Neural progenitor cell (in vitro differentiated cells): Measurements from ENCODE around the gene CBY1. TPM values are rescaled to one million over a fixed set of nuclear protein-coding genes. Genes with fewer than 3 reads are reported as not detected.

Source experiments
- DNase-seq: peaks from one replicate; pipeline ENCODE4 v3.0.0-alpha.2; 2016; ENCODE audit warnings: low spot score
- H2AFZ ChIP-seq: fragments of 200-600 bp; sonication (generic); replicated peaks from 2 replicates; pipeline ENCODE4 v1.6.1; 2016; ENCODE audit warnings: antibody characterized with exemption
- H3F3A ChIP-seq: fragments of 200-600 bp; sonication (generic); 2 replicates; pipeline ENCODE4 v1.6.1; 2016; ENCODE audit warnings: antibody characterized with exemption, low read depth
- H3K27ac ChIP-seq: fragments of 200-600 bp; sonication (generic); 2 replicates; pipeline ENCODE4 v1.5.1; 2016; ENCODE audit warnings: mild to moderate bottlenecking
- H3K27me3 ChIP-seq: fragments of 200-600 bp; sonication (generic); 2 replicates; pipeline ENCODE4 v1.6.1; 2016; ENCODE audit warnings: mild to moderate bottlenecking, moderate library complexity
- H3K36me3 ChIP-seq: fragments of 200-600 bp; sonication (generic); 2 replicates; pipeline ENCODE4 v1.5.1; 2016
- H3K4me1 ChIP-seq: fragments of 200-600 bp; sonication (generic); 2 replicates; pipeline ENCODE4 v1.6.1; 2016; ENCODE audit warnings: mixed run types
- H3K4me2 ChIP-seq: fragments of 200-600 bp; sonication (generic); 2 replicates; pipeline ENCODE4 v1.6.1; 2016
- H3K4me3 ChIP-seq: fragments of 200-600 bp; sonication (generic); 2 replicates; pipeline ENCODE4 v1.5.1; 2016
- H3K79me2 ChIP-seq: fragments of 200-600 bp; sonication (generic); 2 replicates; pipeline ENCODE4 v1.6.1; 2016; ENCODE audit warnings: low read depth
- H3K9ac ChIP-seq: fragments of 200-600 bp; sonication (generic); 2 replicates; pipeline ENCODE4 v1.6.1; 2016
- H3K9me3 ChIP-seq: fragments of 200-600 bp; sonication (generic); 2 replicates; pipeline ENCODE4 v1.5.1; 2016; ENCODE audit warnings: low read depth
- H4K20me1 ChIP-seq: fragments of 200-600 bp; sonication (generic); 2 replicates; pipeline ENCODE4 v1.6.1; 2016; ENCODE audit warnings: low read depth
- H3K27ac Mint-ChIP-seq: 3 replicates; pipeline ENCODE4 v1.8.0; 2021; ENCODE audit warnings: mixed read lengths
- H3K27me3 Mint-ChIP-seq: 2 replicates; pipeline ENCODE4 v1.8.0; 2022; ENCODE audit warnings: low read depth, mild to moderate bottlenecking, inconsistent platforms, moderate library complexity, mixed read lengths; ENCODE audit not compliant: insufficient read depth
- H3K36me3 Mint-ChIP-seq: 3 replicates; pipeline ENCODE4 v1.8.0; 2021; ENCODE audit warnings: mixed read lengths
- H3K4me1 Mint-ChIP-seq: 3 replicates; pipeline ENCODE4 v1.8.0; 2021; ENCODE audit warnings: mixed read lengths
- H3K4me3 Mint-ChIP-seq: 3 replicates; pipeline ENCODE4 v1.8.0; 2021; ENCODE audit warnings: mild to moderate bottlenecking, moderate library complexity, mixed read lengths
- H3K9me3 Mint-ChIP-seq: 3 replicates; pipeline ENCODE4 v1.8.0; 2020; ENCODE audit warnings: mixed read lengths
- EZH2 ChIP-seq: fragments of 200-600 bp; sonication (generic); IDR thresholded peaks from 2 replicates; pipeline ENCODE4 v1.6.1; 2017; ENCODE audit warnings: antibody characterized with exemption, mild to moderate bottlenecking, moderate library complexity
- EZH2phosphoT487 ChIP-seq: fragments of 200-600 bp; sonication (generic); IDR thresholded peaks from 2 replicates; pipeline ENCODE4 v1.6.1; 2017; ENCODE audit warnings: antibody characterized with exemption
- total RNA-seq: library from RNA; depleted of rRNA; stranded (reverse); fragments of >200 nt; gene quantifications from 2 replicates; pipeline ENCODE4 v1.2.3, GENCODE V29; 2015; ENCODE audit warnings: low replicate concordance
- TF ChIP-seq, protein P1 (sequence below): fragments of 200-600 bp; sonication (generic); IDR thresholded peaks from 2 replicates; pipeline ENCODE4 v1.5.1; 2017; ENCODE audit warnings: antibody characterized with exemption, mild to moderate bottlenecking

CBY1 gene
- total RNA-seq, 1 donor from 2014 or later = 25.8 TPM

GRCh38 chr22:38655519-38656255, 751 bp upstream of the CBY1 start:
- Mint-ChIP-seq H3K27me3 (no peaks in the 10 kb centered on the region), H3K27ac (peak overlapping the region; percentile 100), H3K4me1 (peaks cover 14% of the 10 kb centered on the region), H3K36me3 (peaks cover 13% of the 10 kb centered on the region), H3K4me3 (peak overlapping the region; percentile 97), H3K9me3 (no peaks in the 10 kb centered on the region)
- H3K4me1 ChIP-seq = peaks cover 3% of the 10 kb centered on the region
- H3K9ac ChIP-seq = no peak overlapping the region
- peak overlapping the region; percentile 91 for H3K4me3 ChIP-seq
- no peaks in the 10 kb centered on the region for H3K9me3 ChIP-seq
- no peaks in the 10 kb centered on the region for H3F3A ChIP-seq
- H3K36me3 ChIP-seq = no peaks in the 10 kb centered on the region
- no peak overlapping the region for H3K27ac ChIP-seq
- H4K20me1 ChIP-seq = peaks cover 10% of the 10 kb centered on the region
- peaks cover 37% of the 10 kb centered on the region for H3K79me2 ChIP-seq
- no peak for TF ChIP-seq EZH2phosphoT487
- TF ChIP-seq EZH2 = no peak
- TF ChIP-seq, protein P1, sequence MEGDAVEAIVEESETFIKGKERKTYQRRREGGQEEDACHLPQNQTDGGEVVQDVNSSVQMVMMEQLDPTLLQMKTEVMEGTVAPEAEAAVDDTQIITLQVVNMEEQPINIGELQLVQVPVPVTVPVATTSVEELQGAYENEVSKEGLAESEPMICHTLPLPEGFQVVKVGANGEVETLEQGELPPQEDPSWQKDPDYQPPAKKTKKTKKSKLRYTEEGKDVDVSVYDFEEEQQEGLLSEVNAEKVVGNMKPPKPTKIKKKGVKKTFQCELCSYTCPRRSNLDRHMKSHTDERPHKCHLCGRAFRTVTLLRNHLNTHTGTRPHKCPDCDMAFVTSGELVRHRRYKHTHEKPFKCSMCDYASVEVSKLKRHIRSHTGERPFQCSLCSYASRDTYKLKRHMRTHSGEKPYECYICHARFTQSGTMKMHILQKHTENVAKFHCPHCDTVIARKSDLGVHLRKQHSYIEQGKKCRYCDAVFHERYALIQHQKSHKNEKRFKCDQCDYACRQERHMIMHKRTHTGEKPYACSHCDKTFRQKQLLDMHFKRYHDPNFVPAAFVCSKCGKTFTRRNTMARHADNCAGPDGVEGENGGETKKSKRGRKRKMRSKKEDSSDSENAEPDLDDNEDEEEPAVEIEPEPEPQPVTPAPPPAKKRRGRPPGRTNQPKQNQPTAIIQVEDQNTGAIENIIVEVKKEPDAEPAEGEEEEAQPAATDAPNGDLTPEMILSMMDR = no peak
- no peak for DNase-seq
- peak overlapping the region; percentile 89 for H3K4me2 ChIP-seq
- peak overlapping the region; percentile 98 for H2AFZ ChIP-seq
- no peaks in the 10 kb centered on the region for H3K27me3 ChIP-seq

- peak; percentile 32 for DNase-seq
- no peaks in the 10 kb centered on the region for H3K27me3 Mint-ChIP-seq
- no peak overlapping the region for H3K27ac ChIP-seq
Observed at GRCh38 chr22:38657045-38657909, 839 bp downstream of the CBY1 start.

GRCh38 chr22:38674888-38675287, 18.4 kb downstream of the CBY1 start:
- Histone ChIP-seq H3K4me1 (no peaks in the 10 kb centered on the region), H3K79me2 (no peaks in the 10 kb centered on the region), H4K20me1 (no peaks in the 10 kb centered on the region), H3K27ac (no peak overlapping the region), H3K4me2 (no peak overlapping the region), H3K9ac (no peak overlapping the region), H3K36me3 (no peaks in the 10 kb centered on the region), H2AFZ (no peak overlapping the region), H3K27me3 (no peaks in the 10 kb centered on the region), H3K4me3 (no peak overlapping the region), H3K9me3 (no peaks in the 10 kb centered on the region), H3F3A (no peaks in the 10 kb centered on the region)
- no peak overlapping the region for H3K4me3 Mint-ChIP-seq
- TF ChIP-seq, protein P1 = no peak
- TF ChIP-seq EZH2phosphoT487 = no peak
- TF ChIP-seq EZH2 = no peak
- no peaks in the 10 kb centered on the region for H3K9me3 Mint-ChIP-seq
- peaks cover 26% of the 10 kb centered on the region for H3K36me3 Mint-ChIP-seq
- no peak overlapping the region for H3K27ac Mint-ChIP-seq
- H3K27me3 Mint-ChIP-seq = peaks cover 3% of the 10 kb centered on the region
- no peak for DNase-seq
- peaks cover 3% of the 10 kb centered on the region for H3K4me1 Mint-ChIP-seq

More at GRCh38 chr22:38657045-38657909, 839 bp downstream of the CBY1 start:
- Histone ChIP-seq H3K9me3 (no peaks in the 10 kb centered on the region), H3K4me1 (peaks cover 3% of the 10 kb centered on the region), H2AFZ (peak overlapping the region; percentile 98), H3K9ac (peak overlapping the region; percentile 97), H3K4me2 (peak overlapping the region; percentile 89), H3F3A (no peaks in the 10 kb centered on the region), H3K27me3 (no peaks in the 10 kb centered on the region), H4K20me1 (peaks cover 10% of the 10 kb centered on the region), H3K4me3 (peak overlapping the region; percentile 91), H3K36me3 (no peaks in the 10 kb centered on the region), H3K79me2 (peaks cover 37% of the 10 kb centered on the region)
- H3K27ac Mint-ChIP-seq = peak overlapping the region; percentile 90
- TF ChIP-seq, protein P1 = no peak
- no peak for TF ChIP-seq EZH2phosphoT487
- no peak for TF ChIP-seq EZH2
- H3K4me1 Mint-ChIP-seq = peaks cover 14% of the 10 kb centered on the region
- H3K36me3 Mint-ChIP-seq = peaks cover 14% of the 10 kb centered on the region
- peak overlapping the region; percentile 97 for H3K4me3 Mint-ChIP-seq
- H3K9me3 Mint-ChIP-seq = no peaks in the 10 kb centered on the region
